ENCODE results near the gene MSANTD1. TPM values are rescaled to one million over a fixed set of nuclear protein-coding genes. Genes with fewer than 3 reads are reported as not detected.

The MSANTD1 gene
- total RNA-seq, 1 donor from 2014 or later, result 1.7 TPM

DNA sequence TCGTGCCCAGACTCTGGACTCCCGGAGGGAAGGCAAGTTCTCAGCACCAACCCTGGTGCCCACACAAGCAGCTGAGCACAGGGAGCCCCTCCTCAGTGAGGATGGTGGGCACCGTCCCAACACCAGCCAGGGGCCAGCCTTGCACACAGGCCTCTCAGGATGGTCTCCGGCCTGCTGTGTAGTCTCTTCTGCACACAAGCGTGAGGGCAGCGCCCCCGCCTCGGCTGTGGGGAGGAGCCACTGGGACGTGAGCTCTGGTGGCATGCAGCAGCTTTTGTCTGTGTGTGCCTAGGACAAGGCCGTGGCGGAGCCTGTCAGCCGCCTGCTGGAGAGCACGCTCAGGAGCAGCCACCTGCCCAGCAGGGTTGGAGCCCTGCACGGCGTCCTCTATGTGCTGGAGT is 16.1 kb upstream of the MSANTD1 start:
- no peak for DNase-seq (ENCODE audit: low spot score)

DNA sequence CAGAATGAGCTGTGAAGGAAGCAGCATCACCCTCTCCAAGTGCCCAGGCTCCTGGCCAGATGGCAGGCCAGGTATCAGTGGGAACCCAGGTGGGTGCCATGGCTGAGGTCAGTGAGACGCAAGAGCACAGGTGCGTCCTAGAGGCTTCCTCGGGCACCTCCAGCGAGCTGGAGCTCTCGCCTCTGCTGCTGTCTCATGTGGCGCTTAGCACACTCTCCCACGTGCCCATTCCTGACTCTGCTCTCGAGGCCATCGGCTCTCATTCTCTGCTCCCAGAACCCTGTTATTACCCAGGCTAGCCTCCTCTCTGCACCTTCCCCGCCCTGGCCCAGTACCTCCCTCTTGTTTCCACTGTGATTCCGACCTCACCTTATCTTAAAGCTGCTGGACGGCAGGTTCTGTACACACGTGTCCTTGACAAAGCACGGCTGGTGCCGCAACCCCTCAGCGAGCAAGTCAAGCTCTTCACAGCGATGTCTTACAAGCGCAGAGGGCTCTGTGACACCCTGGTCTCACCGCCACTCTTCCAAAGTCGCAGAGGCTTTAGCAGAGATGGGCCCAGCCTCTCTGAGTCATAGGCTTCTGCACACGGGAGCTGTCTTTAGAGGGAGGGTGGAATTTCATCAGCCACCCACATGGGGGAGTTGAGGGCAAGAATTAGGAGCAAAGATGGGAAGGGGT is 15.4 kb upstream of the MSANTD1 start:
- no peak for DNase-seq (ENCODE audit: low spot score)

DNA sequence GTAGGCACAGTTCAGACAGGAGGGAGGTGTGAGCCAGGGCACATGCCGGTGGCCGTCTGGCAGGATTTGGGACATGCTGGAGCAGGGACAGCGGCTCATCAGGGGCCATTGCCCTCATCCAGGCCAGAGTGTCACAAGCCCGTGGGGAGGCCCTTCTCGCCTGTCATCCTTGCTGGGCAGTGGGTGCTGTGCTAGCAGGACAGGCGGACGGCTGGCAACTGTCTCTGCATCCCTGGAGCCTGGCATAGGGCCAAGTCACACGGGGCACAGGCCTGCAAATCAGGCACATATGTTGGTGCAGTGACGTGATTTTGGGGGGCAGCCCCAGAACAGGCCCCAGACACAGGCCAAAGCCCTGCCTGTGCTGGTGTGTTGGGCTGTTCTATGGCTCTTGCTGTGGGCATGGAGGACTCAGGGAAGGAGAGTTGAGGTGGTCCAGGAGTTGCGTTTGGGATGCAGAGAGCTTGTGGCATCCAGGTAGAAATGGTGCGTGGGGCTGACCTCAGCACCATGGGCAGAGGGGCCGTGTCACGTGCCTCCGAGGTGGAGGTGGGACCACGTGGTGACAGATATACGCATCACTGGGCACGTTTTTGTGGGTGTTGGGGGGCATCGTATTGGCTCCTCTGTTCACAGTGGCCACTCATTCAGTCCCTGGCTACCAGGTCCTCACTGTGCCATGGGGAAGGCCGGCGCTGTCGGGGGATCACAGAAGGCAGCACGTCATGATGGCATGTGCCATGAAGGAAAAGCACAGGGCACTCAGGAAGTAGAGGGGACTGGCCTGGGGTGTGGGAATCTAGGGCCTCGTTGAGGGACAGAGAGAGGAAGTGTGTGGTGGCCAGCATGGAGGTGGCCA is 14.6 kb upstream of the MSANTD1 start:
- DNase-seq (ENCODE audit: low spot score), result no peak

DNA sequence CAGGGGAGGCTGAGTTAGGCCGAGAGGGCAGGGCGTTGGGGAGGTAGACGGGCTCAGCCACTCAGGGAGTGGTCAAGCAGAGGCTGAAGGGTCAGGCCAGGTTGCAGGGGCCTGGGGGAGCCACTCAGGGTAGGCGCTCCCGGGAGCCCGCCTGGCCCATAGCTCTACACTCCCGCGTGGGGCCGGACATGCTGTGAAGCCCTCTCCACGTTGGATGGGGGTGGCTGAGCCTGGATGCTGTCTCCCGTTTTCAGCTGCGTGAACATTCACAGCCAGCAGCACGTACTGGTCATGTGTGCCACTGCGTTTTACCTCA is 14.0 kb upstream of the MSANTD1 start:
- DNase-seq (ENCODE audit: low spot score), result no peak

DNA sequence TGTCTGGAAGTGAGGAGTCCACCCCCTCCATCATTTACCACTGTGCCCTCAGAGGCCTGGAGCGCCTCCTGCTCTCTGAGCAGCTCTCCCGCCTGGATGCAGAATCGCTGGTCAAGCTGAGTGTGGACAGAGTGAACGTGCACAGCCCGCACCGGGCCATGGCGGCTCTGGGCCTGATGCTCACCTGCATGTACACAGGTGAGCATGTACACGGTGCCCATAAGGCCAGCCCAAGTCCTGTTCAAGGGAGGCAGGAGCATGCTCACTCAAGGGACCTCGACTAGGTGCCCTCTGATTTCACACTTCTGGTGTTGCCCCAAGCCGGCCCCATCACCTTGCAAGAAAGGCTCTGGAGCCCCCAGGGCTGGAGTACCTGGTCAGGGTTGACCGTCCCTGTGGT is 13.4 kb upstream of the MSANTD1 start:
- no peak for DNase-seq (ENCODE audit: low spot score)

DNA sequence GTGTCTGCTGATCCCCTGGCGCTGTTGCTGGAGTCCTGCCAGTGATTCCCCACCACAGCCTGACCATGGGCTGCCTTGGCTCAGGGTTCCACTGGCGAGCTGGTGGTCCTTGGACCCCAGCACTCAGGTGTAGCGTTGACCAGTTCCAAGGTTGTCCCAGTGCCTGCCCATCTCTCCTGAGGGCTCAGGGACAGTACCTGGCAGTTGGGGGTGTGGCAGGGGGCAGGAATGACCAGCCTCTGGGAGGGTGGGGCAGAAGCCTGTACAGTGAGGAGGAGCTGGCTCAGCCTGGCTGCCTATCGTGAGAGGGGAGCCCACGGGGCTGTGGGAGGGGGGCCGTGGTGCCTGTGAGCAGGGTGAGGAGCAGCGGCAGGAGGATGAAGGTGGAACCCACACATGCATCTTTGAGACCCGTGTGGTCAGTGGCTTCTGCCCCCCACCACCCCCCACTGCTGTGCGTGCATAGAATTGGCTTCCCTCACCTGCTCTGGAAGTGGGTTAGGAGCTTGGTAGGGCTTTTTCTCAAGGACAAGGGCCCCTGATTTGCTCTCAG is 12.6 kb upstream of the MSANTD1 start:
- no peak for DNase-seq (ENCODE audit: low spot score)

DNA sequence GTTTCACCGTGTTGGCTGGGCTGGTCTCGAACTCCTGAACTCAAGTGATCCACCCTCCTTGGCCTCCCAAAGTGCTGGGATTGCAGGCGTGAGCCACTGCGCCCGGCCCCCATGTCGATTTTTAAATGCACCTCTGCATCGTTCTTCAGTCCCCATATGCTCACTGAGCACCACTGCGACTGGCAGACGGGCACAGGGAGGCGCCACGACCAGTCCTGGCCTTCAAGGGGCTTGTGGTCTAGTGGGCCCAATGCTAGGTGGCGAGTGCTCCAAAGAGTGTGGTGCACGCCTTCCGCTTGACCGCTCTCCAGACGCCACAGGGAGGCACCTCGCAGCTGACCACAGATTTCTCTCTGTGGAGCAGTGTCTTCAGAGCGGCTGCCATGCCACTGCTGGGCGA is 11.7 kb upstream of the MSANTD1 start:
- DNase-seq (ENCODE audit: low spot score), result no peak

DNA sequence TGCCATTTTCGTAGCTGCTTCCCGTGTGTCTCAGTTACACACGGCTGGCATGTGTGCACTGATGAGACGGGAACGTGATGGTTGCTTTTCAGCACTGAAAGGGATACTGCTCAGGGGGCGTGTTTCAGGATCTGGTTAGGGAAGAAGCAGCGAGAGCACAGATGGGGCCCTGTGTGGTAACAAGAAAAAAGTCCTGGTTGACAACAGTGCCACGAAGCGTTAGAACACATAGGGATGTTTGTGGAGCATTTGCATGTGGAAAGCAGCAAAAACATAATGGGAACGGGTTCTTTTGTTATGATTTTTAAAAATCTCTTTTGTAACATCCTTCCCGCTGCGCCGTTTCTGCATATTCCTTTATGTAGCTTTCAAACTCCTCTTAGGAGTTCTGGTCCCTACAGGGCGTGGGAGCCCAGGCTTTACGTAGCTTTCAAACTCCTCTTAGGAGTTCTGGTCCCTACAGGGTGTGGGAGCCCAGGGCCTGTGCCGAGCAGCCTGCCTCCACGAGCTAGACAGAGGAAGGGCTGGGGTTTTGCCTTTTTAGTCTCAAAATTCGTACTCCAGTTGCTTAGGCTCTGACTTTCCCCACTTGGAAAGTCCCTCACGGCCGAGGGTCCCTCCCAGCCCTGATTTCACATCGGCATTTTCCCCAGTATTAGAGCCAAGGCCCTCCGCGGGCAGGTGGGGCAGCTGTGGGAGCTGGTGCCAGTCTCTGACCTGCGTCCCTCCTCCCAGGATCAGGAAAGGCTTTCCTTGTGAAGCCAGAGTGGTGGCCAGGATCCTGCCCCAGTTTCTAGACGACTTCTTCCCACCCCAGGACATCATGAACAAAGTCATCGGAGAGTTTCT is 11.0 kb upstream of the MSANTD1 start:
- no peak for DNase-seq (ENCODE audit: low spot score)

DNA sequence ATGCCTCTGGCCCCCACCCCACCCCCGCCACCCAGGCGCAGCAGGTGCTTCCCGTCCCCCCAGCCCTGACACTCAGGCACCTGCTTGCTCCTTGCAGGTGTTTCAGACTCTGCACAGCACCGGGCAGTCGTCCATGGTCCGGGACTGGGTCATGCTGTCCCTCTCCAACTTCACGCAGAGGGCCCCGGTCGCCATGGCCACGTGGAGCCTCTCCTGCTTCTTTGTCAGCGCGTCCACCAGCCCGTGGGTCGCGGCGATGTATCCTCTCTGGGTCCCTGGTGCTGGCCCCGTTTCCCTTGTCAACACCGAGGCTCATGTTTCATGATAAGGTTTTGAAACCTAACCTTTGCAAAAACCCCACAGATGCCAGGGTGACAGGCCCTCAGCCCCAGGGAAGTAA is 10.2 kb upstream of the MSANTD1 start:
- DNase-seq (ENCODE audit: low spot score), result no peak

DNA sequence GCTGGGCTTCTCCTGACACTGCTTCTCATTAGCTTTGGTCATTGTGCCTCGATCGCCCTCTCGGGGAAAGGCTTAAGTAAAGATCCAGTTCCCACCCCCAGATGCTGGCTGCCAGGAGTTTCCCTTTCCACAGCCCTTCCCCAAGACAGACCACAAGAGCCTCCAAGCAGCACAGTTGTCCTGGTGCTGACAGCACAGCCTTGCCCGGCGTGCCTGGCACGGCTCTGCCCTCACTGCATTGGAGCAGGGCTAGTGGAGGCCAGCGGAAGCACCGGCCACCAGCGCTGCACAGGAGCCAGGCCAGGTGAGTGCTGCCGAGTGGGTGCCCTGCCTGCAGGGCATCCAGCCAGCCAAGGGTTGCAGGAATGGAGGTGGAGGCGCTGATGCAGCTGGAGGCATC is 9.7 kb upstream of the MSANTD1 start:
- DNase-seq (ENCODE audit: low spot score), result no peak

DNA sequence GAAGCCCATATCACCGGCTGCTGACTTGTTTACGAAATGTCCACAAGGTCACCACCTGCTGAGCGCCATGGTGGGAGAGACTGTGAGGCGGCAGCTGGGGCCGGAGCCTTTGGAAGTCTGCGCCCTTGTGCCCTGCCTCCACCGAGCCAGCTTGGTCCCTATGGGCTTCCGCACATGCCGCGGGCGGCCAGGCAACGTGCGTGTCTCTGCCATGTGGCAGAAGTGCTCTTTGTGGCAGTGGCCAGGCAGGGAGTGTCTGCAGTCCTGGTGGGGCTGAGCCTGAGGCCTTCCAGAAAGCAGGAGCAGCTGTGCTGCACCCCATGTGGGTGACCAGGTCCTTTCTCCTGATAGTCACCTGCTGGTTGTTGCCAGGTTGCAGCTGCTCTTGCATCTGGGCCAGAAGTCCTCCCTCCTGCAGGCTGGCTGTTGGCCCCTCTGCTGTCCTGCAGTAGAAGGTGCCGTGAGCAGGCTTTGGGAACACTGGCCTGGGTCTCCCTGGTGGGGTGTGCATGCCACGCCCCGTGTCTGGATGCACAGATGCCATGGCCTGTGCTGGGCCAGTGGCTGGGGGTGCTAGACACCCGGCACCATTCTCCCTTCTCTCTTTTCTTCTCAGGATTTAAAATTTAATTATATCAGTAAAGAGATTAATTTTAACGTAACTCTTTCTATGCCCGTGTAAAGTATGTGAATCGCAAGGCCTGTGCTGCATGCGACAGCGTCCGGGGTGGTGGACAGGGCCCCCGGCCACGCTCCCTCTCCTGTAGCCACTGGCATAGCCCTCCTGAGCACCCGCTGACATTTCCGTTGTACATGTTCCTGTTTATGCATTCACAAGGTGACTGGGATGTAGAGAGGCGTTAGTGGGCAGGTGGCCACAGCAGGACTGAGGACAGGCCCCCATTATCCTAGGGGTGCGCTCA is 8.7 kb upstream of the MSANTD1 start:
- no peak for DNase-seq (ENCODE audit: low spot score)

DNA sequence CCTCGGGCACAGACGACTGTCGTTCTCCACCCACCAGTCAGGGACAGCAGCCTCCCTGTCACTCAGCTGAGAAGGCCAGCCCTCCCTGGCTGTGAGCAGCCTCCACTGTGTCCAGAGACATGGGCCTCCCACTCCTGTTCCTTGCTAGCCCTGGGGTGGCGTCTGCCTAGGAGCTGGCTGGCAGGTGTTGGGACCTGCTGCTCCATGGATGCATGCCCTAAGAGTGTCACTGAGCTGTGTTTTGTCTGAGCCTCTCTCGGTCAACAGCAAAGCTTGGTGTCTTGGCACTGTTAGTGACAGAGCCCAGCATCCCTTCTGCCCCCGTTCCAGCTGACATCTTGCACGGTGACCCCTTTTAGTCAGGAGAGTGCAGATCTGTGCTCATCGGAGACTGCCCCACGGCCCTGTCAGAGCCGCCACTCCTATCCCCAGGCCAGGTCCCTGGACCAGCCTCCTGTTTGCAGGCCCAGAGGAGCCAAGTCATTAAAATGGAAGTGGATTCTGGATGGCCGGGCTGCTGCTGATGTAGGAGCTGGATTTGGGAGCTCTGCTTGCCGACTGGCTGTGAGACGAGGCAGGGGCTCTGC is 7.9 kb upstream of the MSANTD1 start:
- DNase-seq (ENCODE audit: low spot score), result no peak

DNA sequence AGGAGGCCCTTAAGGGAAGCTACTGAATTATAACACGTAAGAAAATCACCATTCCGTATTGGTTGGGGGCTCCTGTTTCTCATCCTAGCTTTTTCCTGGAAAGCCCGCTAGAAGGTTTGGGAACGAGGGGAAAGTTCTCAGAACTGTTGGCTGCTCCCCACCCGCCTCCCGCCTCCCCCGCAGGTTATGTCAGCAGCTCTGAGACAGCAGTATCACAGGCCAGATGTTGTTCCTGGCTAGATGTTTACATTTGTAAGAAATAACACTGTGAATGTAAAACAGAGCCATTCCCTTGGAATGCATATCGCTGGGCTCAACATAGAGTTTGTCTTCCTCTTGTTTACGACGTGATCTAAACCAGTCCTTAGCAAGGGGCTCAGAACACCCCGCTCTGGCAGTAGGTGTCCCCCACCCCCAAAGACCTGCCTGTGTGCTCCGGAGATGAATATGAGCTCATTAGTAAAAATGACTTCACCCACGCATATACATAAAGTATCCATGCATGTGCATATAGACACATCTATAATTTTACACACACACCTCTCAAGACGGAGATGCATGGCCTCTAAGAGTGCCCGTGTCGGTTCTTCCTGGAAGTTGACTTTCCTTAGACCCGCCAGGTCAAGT is 6.9 kb upstream of the MSANTD1 start:
- DNase-seq (ENCODE audit: low spot score), result no peak

DNA sequence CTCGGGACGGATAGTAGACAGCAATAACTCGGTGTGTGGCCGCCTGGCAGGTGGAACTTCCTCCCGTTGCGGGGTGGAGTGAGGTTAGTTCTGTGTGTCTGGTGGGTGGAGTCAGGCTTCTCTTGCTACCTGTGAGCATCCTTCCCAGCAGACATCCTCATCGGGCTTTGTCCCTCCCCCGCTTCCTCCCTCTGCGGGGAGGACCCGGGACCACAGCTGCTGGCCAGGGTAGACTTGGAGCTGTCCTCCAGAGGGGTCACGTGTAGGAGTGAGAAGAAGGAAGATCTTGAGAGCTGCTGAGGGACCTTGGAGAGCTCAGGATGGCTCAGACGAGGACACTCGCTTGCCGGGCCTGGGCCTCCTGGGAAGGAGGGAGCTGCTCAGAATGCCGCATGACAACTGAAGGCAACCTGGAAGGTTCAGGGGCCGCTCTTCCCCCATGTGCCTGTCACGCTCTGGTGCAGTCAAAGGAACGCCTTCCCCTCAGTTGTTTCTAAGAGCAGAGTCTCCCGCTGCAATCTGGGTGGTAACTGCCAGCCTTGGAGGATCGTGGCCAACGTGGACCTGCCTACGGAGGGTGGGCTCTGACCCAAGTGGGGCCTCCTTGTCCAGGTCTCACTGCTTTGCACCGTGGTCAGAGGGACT is 5.7 kb upstream of the MSANTD1 start:
- DNase-seq (ENCODE audit: low spot score), result no peak

DNA sequence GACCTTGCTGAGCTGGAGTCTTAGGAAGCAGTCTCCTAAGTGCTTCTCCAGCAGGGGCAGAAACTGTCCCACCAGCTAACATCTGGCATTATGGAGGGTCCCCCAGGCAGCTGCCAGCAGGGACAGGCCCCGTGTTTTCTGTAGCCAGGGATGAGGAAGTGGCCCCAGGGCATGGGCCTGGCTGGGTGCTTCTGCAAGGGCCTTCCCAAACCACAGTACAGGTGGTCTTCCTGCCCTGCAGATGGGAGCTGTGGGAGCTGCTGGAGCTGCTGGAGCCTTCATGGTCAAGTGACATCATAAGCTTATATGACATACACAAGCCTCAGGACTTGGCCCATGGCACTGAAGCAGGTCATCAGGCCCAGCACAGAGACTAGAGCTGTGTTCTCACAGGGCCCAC is 5.0 kb upstream of the MSANTD1 start:
- no peak for DNase-seq (ENCODE audit: low spot score)

DNA sequence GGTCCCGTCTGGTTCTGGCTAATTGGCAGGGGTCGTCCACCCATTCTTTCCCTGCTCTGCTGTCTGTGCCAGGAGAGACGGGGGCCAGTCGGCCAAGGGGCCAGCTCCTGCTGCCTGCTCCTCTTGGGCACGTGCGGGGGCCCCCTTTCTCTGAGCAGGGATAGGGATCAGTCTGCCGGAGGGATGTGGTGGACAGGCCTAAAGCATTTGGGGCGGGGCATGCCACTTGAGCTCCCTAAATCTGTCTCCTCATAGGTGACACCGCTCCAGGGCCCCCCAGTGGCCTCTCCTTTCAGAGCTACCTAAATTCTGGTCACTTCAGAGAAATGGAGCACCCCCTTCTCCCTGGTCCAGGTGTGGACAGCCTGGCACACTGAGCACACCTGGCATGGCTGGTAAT is 4.2 kb upstream of the MSANTD1 start:
- no peak for DNase-seq (ENCODE audit: low spot score)

DNA sequence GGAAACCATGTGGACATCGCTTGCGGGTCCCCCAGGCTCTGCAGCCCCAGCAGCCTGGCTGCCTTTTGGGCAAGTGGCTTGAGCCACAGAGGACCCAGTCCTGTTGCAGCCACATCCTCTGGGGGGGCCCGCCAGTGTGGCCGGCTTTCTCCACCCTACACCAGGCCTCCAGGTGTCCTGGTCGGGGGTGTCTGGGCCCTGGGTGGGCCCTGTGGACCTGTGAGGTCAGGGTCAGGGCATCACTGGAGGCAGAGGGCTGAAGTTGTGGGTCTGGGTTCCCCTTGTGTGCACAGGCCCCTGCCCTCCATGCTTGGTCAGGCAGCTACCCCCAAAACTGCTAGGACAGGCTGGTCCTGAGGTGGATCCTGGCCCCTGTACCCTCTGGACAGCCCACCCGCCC is 3.3 kb upstream of the MSANTD1 start:
- no peak for DNase-seq (ENCODE audit: low spot score)

DNA sequence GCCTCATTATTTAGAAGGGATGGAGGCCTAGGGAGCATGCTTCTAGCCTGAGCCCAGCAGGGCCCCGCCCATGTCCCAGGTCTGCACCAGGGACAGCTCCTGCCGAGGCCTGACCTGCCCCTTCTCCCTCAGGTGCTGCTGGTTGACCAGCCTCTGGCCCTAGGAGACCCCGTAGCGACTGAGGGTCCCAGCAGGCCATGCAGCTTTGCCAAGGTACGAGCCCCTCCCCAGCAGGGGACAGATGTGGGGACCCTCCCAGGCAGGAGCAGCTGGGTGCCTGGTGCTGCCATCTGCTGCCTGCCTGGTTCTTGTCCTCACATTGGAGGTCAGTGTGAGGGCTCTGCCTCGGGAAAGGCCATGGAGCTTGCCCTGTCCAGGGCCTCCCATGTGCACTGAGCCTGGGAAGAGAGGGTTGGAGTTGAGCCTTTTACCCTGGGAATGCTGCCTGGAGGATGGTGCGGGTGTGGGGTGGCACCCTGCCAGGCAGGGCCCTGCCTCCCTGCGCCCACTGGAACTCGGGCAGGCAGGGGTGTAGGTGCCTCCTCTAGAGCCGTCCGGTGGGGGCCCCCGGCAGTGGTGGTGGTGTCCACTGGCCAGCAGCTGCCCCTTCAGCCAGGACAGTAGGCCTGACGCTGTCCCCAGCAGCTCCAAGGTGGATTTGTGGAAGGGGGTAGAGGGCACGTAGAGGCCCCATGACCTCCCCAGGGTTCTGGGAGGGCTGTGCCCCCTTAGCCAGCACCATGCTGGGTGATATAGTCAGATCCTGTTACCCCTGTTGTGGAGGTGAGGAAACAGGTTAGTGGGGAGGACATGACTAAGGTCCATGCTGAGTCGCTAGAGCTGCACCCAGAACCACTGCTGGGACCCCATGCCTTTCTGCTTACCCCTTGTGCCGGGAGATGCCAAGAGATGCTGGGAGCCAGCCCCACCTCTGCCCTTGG is 2.2 kb upstream of the MSANTD1 start:
- DNase-seq (ENCODE audit: low spot score), result no peak

Data from ureter (tissue), 1 donor.